ENCODE measurements around the gene EMCN. TPM values are rescaled to one million over a fixed set of nuclear protein-coding genes. Genes with fewer than 3 reads are reported as not detected.

EMCN gene
- total RNA-seq, 1 experiment from 2014 or later, result not detected

DNA sequence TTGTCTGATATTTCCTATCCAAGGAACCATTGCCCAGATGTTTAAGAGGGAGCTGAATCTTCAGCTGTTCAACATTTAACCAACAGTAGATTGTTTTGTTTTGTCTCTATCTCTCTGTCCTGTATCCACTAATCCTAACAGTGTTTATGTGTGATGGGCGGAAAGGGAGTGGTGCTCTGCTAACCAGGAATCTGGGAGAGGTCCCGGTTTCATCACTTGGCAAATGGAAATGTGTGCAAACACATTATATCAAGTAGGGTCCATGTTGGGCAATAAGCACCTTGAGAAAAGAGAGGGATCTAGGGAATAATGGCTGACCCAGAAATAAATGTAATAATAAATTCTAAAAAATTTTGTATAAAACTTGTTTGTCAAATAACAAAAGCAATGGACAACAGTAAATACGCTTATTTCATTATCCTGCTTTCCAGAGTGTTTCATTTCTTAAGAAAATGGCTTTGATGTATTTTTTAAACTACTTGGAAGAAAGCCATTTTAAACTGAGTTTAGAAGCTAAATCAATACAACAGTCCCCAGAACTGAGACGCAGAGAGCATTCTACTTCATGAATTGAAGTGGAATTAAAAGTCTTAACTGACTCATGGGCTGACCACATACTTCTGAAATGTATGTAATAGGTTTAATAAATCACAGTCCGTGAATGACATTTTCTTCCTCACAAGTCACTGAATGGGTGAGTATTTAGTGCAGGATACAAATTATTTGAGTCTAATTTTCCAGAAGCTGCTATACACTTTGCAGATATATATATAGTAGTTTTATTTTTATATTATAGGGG is 55.8 kb downstream of the EMCN start:
- no peaks in the 10 kb centered on the region for H3K4me1 ChIP-seq (ENCODE audit: control insufficient read depth in 1 of 2, insufficient read depth in 2 of 2, low read length in 2 of 2)
- no peak overlapping the region for H3K9ac ChIP-seq (ENCODE audit: low read length)
- no peaks in the 10 kb centered on the region for H3K79me2 ChIP-seq (ENCODE audit: insufficient read depth, low read length)
- H3K27me3 ChIP-seq (ENCODE audit: insufficient read depth, low read length), result no peaks in the 10 kb centered on the region
- H3K36me3 ChIP-seq (ENCODE audit: control insufficient read depth in 1 of 2, insufficient read depth in 2 of 2, low read length in 2 of 2), result no peaks in the 10 kb centered on the region
- intact Hi-C loops (cut with micrococcal nuclease), result no loop called here
- H3K9me3 ChIP-seq (ENCODE audit: control insufficient read depth in 1 of 2, insufficient read depth in 1 of 2, low read depth in 1 of 2, low read length in 2 of 2), result no peaks in the 10 kb centered on the region
- BruUV-seq (replicated peaks), result no TSS peak
- no peak for TF ChIP-seq TCF7L2 (IDR thresholded peaks at IDR 0.05; ENCODE audit: borderline replicate concordance, extremely low read depth, insufficient read depth, insufficient read length)
- TF ChIP-seq EZH2 (IDR thresholded peaks at IDR 0.05), result no peak
- ChIA-PET RAD21 (ENCODE audit: low non-redundant PET in 1 of 2, low total read pairs in 2 of 2, uncharacterized antibody in 2 of 2, unreplicated experiment in 2 of 2) (no interaction called here), CTCF (no interaction called here), POLR2A (no interaction called here)
- DNase-seq (ENCODE audit: low read depth, low spot score) (no peak), ATAC-seq (no peak)
- no peaks in the 10 kb centered on the region for H4K20me1 ChIP-seq (ENCODE audit: insufficient read depth)
- no peak overlapping the region for H3K4me3 ChIP-seq (replicated peaks in 1 of 2; ENCODE audit: low read depth in 1 of 2, low read length in 2 of 2)
- no peak overlapping the region for H3K27ac ChIP-seq (ENCODE audit: low read depth, low read length)
- H3K9me2 ChIP-seq (ENCODE audit: insufficient read depth), result no peaks in the 10 kb centered on the region
- no peak overlapping the region for H3K4me2 ChIP-seq (ENCODE audit: low read length)
- H2AFZ ChIP-seq (ENCODE audit: low read depth, low read length, poor library complexity, severe bottlenecking), result no peak overlapping the region

DNA sequence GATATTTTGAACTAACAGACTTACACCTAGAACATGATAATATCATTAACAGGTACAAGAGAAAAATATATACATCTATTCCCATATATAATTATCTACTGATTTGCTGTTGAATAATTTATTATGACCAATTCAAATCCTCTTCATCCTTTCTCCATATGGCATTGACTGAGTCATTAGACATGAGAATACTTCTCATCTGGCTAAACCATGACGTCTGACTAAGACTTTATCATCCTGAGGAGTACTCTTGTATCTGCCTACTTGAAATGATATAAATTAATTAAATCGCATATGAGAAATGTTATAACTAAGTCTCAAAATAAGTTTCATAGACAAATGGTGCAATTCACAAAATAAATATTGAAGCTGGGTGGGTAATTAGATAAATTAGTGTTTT is 67.4 kb downstream of the EMCN start:
- no peaks in the 10 kb centered on the region for H3K79me2 ChIP-seq (ENCODE audit: insufficient read depth, low read length)
- no peak for TF ChIP-seq RAD21 (IDR thresholded peaks at IDR 0.05; ENCODE audit: low read depth)
- no peak for TF ChIP-seq EZH2phosphoT487 (IDR thresholded peaks at IDR 0.05; ENCODE audit: borderline replicate concordance)
- no peak for TF ChIP-seq POLR2A (IDR thresholded peaks at IDR 0.05; ENCODE audit: borderline replicate concordance, extremely low read depth, insufficient read depth, insufficient read length)
- no peak for TF ChIP-seq ZFX (IDR thresholded peaks at IDR 0.05)
- no peak for TF ChIP-seq FOSL1 (IDR thresholded peaks at IDR 0.05; ENCODE audit: low read depth)
- no peak for TF ChIP-seq SRF (IDR thresholded peaks at IDR 0.05; ENCODE audit: low read depth)
- TF ChIP-seq, protein P1, sequence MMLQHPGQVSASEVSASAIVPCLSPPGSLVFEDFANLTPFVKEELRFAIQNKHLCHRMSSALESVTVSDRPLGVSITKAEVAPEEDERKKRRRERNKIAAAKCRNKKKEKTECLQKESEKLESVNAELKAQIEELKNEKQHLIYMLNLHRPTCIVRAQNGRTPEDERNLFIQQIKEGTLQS (IDR thresholded peaks at IDR 0.05), result no peak
- TF ChIP-seq YY1 (IDR thresholded peaks at IDR 0.05; ENCODE audit: extremely low read depth, insufficient replicate concordance, low read depth, low read length), result no peak
- no peak for TF ChIP-seq ZNF274 (IDR thresholded peaks at IDR 0.05; ENCODE audit: low read depth, low read length)
- no peak for TF ChIP-seq SIN3A (IDR thresholded peaks at IDR 0.05; ENCODE audit: low read depth)
- TF ChIP-seq, protein P2, sequence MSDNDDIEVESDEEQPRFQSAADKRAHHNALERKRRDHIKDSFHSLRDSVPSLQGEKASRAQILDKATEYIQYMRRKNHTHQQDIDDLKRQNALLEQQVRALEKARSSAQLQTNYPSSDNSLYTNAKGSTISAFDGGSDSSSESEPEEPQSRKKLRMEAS (IDR thresholded peaks at IDR 0.05), result no peak
- TF ChIP-seq, protein P3, sequence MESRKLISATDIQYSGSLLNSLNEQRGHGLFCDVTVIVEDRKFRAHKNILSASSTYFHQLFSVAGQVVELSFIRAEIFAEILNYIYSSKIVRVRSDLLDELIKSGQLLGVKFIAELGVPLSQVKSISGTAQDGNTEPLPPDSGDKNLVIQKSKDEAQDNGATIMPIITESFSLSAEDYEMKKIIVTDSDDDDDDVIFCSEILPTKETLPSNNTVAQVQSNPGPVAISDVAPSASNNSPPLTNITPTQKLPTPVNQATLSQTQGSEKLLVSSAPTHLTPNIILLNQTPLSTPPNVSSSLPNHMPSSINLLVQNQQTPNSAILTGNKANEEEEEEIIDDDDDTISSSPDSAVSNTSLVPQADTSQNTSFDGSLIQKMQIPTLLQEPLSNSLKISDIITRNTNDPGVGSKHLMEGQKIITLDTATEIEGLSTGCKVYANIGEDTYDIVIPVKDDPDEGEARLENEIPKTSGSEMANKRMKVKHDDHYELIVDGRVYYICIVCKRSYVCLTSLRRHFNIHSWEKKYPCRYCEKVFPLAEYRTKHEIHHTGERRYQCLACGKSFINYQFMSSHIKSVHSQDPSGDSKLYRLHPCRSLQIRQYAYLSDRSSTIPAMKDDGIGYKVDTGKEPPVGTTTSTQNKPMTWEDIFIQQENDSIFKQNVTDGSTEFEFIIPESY (IDR thresholded peaks at IDR 0.05; ENCODE audit: extremely low read depth, insufficient replicate concordance, low read length), result no peak
- no peak for TF ChIP-seq CBX3 (IDR thresholded peaks at IDR 0.05; ENCODE audit: low read depth)
- CTCF ChIA-PET, result no interaction called here
- BruUV-seq (replicated peaks), result no TSS peak
- H3K4me1 ChIP-seq (ENCODE audit: control insufficient read depth in 1 of 2, insufficient read depth in 2 of 2, low read length in 2 of 2), result no peaks in the 10 kb centered on the region
- H3K27ac ChIP-seq (ENCODE audit: low read depth, low read length), result no peak overlapping the region
- no peaks in the 10 kb centered on the region for H3K9me3 ChIP-seq (ENCODE audit: control insufficient read depth in 1 of 2, insufficient read depth in 1 of 2, low read depth in 1 of 2, low read length in 2 of 2)
- POLR2A ChIA-PET, result no interaction called here
- ATAC-seq (no peak), DNase-seq (ENCODE audit: low read depth, low spot score) (no peak)
- RAD21 ChIA-PET (ENCODE audit: low non-redundant PET in 1 of 2, low total read pairs in 2 of 2, uncharacterized antibody in 2 of 2, unreplicated experiment in 2 of 2), result no interaction called here
- H3K4me2 ChIP-seq (ENCODE audit: low read length), result no peak overlapping the region
- no peaks in the 10 kb centered on the region for H3K36me3 ChIP-seq (ENCODE audit: control insufficient read depth in 1 of 2, insufficient read depth in 2 of 2, low read length in 2 of 2)
- no peaks in the 10 kb centered on the region for H4K20me1 ChIP-seq (ENCODE audit: insufficient read depth)
- H3K9me2 ChIP-seq (ENCODE audit: insufficient read depth), result no peaks in the 10 kb centered on the region
- intact Hi-C loops (cut with micrococcal nuclease), result no loop called here
- H2AFZ ChIP-seq (ENCODE audit: low read depth, low read length, poor library complexity, severe bottlenecking), result no peak overlapping the region
- no peak overlapping the region for H3K9ac ChIP-seq (ENCODE audit: low read length)
- H3K4me3 ChIP-seq (replicated peaks in 1 of 2; ENCODE audit: low read depth in 1 of 2, low read length in 2 of 2), result no peak overlapping the region
- H3K27me3 ChIP-seq (ENCODE audit: insufficient read depth, low read length), result no peaks in the 10 kb centered on the region

All from HCT116 (cell line).